Suprapubic skin (tissue), 3 donors: ENCODE data around the gene TEKT3.

Source experiments
- CTCF ChIP-seq, 2 donors: fragments of 200-600 bp in 1 of 2; fragments of 450-650 bp in 1 of 2; sonication (generic) in 1 of 2; IDR thresholded peaks; one replicate each; pipeline ENCODE4 v1.5.1; 2016 to 2019; ENCODE audit warnings: antibody characterized with exemption in 2 of 2, mild to moderate bottlenecking in 1 of 2, moderate library complexity in 1 of 2
- POLR2AphosphoS5 ChIP-seq, 3 donors: sonication (generic); formaldehyde crosslinking; IDR thresholded peaks; one replicate each; pipeline ENCODE4 v1.6.1; 2017; ENCODE audit warnings: antibody characterized with exemption in 3 of 3

DNA sequence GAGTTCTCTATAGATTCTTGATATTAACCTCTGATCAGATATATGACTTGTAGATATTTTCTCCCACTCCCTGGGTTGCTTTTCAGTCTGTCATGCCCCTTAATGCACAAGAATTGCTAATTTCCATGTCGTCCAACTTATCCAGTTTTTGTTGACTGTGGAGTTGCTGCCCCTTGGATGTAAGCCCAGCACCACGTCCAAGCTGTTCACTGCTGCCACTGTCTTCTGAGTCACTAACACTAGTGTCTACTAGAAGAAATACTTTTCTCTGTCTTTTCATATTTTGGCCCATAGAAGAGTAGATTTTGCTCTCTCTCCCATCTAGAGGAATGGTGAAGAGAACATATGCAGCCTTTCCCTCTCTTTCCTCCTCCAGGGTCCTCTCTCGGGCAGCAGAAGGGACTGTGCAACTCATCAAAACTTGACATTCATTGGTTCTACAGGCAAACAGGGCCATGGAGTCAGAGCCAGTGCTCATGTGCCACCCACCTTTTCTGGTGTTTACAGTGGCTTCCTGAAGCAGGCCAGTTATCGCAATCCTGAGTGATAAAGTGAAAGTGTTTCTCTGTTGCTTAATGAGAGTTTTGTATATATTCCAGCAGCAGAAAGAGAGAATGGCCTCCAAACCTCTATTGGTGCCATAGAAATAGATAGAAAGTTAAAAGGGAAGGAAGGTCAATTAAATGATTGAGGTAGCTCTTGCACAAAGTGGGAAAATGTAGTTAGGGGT, 53.7 kb downstream of the TEKT3 start:
- TF ChIP-seq CTCF (IDR thresholded peaks at IDR 0.05) (no peak), POLR2AphosphoS5 (IDR thresholded peaks at IDR 0.05) (no peak)
